Right lobe of liver (tissue), 4 donors: ENCODE measurements around the gene NSRP1.

ENCODE experiments used
- POLR2A ChIP-seq: fragments of 450-650 bp; IDR thresholded peaks from one replicate; pipeline ENCODE4 v1.6.1; 2017; ENCODE audit warnings: antibody characterized with exemption, mild to moderate bottlenecking
- TF ChIP-seq, protein P1 (sequence below), 4 donors: fragments of 200-600 bp in 3 of 4; fragments of 450-650 bp in 1 of 4; IDR thresholded peaks; one replicate each; pipeline versions ENCODE4 v1.5.1 to v1.8.0; 2016 to 2022; ENCODE audit warnings: antibody characterized with exemption in 4 of 4, mild to moderate bottlenecking in 2 of 4
- donor health status: DM: no; HTN: no; CAD: no.
- donor health status: DM: no; HTN: no; CAD: no.
- donor health status: DM: no; HTN: yes; CAD: no.

DNA sequence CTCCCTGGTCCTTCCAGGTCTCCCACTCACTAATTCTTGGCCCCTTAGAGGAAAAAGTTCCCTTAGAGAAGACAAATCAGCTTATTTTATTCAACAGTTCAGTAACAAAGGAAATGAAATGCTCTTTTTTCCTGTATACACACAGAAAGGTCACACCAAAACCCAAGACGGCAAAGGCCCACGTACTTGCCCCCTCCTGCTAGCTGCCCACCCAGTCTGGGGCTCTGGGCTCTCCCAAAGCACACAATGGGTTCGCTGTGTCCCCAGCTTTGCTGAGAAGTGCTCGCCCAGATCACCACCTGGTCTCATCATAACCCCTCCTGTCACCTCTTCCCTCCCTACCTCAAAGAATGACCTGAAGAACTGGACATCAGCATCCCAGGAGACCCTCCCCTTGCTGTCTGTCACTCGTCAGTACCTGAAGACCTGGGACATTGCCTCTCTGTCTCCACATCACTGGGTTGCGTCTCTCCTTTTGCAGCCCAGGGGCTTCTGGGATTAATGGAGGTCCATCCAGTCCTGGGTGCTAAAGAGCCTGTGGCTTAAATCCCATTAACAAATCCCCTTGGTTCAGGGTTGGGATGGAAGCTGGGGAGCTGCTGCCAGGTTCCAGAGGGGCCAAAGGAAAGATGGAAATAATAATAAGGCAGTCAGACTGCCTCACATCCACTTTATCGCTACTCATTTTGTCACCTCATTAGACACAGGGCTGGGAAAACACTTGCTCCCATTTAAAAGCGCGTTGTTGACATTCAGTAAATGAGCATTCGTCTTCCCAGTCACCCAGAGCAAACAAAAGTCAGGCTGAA, 115.6 kb downstream of the NSRP1 start:
- TF ChIP-seq, protein P1, sequence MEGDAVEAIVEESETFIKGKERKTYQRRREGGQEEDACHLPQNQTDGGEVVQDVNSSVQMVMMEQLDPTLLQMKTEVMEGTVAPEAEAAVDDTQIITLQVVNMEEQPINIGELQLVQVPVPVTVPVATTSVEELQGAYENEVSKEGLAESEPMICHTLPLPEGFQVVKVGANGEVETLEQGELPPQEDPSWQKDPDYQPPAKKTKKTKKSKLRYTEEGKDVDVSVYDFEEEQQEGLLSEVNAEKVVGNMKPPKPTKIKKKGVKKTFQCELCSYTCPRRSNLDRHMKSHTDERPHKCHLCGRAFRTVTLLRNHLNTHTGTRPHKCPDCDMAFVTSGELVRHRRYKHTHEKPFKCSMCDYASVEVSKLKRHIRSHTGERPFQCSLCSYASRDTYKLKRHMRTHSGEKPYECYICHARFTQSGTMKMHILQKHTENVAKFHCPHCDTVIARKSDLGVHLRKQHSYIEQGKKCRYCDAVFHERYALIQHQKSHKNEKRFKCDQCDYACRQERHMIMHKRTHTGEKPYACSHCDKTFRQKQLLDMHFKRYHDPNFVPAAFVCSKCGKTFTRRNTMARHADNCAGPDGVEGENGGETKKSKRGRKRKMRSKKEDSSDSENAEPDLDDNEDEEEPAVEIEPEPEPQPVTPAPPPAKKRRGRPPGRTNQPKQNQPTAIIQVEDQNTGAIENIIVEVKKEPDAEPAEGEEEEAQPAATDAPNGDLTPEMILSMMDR (IDR thresholded peaks at IDR 0.05) = no peak
- no peak for TF ChIP-seq POLR2A
